HG02763 (cell line): Measurements from ENCODE around the gene ENTR1.

ENCODE experiments used
- ATAC-seq: cut with Tn5 transposase; IDR thresholded peaks from one replicate; pipeline ENCODE4 v1.9.1; 2021; ENCODE audit warnings: mild to moderate bottlenecking, moderate library complexity; ENCODE audit not compliant: unreplicated experiment

The ENTR1 gene

GRCh38 chr9:136399176-136400037 is 11.0 kb downstream of the ENTR1 start:
- peak; percentile 21 for ATAC-seq

- no peak for ATAC-seq
Observed at GRCh38 chr9:136398286-136398685, 12.1 kb downstream of the ENTR1 start.

GRCh38 chr9:136397643-136398042 is 12.8 kb downstream of the ENTR1 start:
- no peak for ATAC-seq

GRCh38 chr9:136396219-136396515 is 14.2 kb downstream of the ENTR1 start:
- ATAC-seq, result no peak

- ATAC-seq, result no peak
Observed at GRCh38 chr9:136395345-136396218, 14.8 kb downstream of the ENTR1 start.

GRCh38 chr9:136395020-136395340 is 15.4 kb downstream of the ENTR1 start:
- ATAC-seq, result no peak

GRCh38 chr9:136394312-136395019 is 15.9 kb downstream of the ENTR1 start:
- ATAC-seq, result no peak

- ATAC-seq, result no peak
Observed at GRCh38 chr9:136393531-136393930, 16.9 kb downstream of the ENTR1 start.

- ATAC-seq, result no peak
Observed at GRCh38 chr9:136392538-136393449, 17.6 kb downstream of the ENTR1 start.

- ATAC-seq, result no peak
Observed at GRCh38 chr9:136391737-136392537, 18.5 kb downstream of the ENTR1 start.

GRCh38 chr9:136389396-136389795 is 21.0 kb downstream of the ENTR1 start:
- ATAC-seq, result no peak

GRCh38 chr9:136387217-136387616 is 23.2 kb downstream of the ENTR1 start:
- no peak for ATAC-seq

- ATAC-seq, result no peak
Observed at GRCh38 chr9:136386018-136386417, 24.4 kb downstream of the ENTR1 start.

- no peak for ATAC-seq
Observed at GRCh38 chr9:136385015-136385414, 25.4 kb downstream of the ENTR1 start.

- no peak for ATAC-seq
Observed at GRCh38 chr9:136383436-136383835, 27.0 kb downstream of the ENTR1 start.

- ATAC-seq, result no peak
Observed at GRCh38 chr9:136381966-136382513, 28.4 kb downstream of the ENTR1 start.

GRCh38 chr9:136381311-136381710 is 29.1 kb downstream of the ENTR1 start:
- ATAC-seq, result no peak

- ATAC-seq, result no peak
Observed at GRCh38 chr9:136380381-136380780, 30.0 kb downstream of the ENTR1 start.

- no peak for ATAC-seq
Observed at GRCh38 chr9:136379891-136380290, 30.5 kb downstream of the ENTR1 start.
